ENCODE data around the gene YWHAE. TPM values are rescaled to one million over a fixed set of nuclear protein-coding genes. Genes with fewer than 3 reads are reported as not detected.
A peak's percentile ranks its signal among the peaks of the same experiment; 100 is the strongest.
"Not testable (repeated sequence)": the region's sequence is repeated elsewhere in the genome, so short reads cannot be mapped to it uniquely, and the experiment has no call there.

The YWHAE gene
- total and polyA plus RNA-seq, 8 donors = 219 to 1,151 (median 340) TPM

DNA sequence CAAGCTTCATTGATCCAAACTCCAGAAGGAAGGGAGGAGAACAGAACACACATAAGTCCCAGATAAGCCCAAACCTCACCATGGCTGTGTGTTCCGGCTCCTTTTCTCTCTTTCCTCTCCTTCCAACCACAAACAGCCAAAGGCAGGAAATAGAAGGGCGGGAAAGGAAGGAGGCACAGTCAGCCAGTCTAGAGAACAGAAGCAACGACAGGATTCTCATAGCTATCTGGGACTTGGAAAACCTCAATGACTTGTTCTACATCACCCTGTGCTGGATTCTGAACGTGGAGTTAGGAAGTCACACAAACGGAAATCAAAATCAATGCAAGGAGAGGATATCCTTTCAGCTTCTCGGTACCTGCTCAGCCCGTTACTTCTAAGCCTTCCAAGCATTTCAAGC lies 47.0 kb upstream of the YWHAE start:
- no peak for DNase-seq
- Histone ChIP-seq H3K27me3 (no peaks in the 10 kb centered on the region), H3K4me3 (no peak overlapping the region), H3K36me3 (peaks cover 0 to 25% (median 0%) of the 10 kb centered on the region in 4 donors), H3K27ac (peak overlapping the region in 3 of 5 donors; percentile 9 to 56 (median 47)), H3K9me3 (no peaks in the 10 kb centered on the region), H3K4me1 (peaks cover 8 to 80% (median 50%) of the 10 kb centered on the region in 4 donors)
- WGBS, 5 donors = 58 to 77% (median 67%) methylated on average over 7 of the region's 7 CpGs
- TF ChIP-seq POLR2AphosphoS5 (IDR thresholded peaks at IDR 0.05) (no peak), EP300 (IDR thresholded peaks at IDR 0.05) (no peak), POLR2A (IDR thresholded peaks at IDR 0.05) (no peak)
- TF ChIP-seq, protein P1, sequence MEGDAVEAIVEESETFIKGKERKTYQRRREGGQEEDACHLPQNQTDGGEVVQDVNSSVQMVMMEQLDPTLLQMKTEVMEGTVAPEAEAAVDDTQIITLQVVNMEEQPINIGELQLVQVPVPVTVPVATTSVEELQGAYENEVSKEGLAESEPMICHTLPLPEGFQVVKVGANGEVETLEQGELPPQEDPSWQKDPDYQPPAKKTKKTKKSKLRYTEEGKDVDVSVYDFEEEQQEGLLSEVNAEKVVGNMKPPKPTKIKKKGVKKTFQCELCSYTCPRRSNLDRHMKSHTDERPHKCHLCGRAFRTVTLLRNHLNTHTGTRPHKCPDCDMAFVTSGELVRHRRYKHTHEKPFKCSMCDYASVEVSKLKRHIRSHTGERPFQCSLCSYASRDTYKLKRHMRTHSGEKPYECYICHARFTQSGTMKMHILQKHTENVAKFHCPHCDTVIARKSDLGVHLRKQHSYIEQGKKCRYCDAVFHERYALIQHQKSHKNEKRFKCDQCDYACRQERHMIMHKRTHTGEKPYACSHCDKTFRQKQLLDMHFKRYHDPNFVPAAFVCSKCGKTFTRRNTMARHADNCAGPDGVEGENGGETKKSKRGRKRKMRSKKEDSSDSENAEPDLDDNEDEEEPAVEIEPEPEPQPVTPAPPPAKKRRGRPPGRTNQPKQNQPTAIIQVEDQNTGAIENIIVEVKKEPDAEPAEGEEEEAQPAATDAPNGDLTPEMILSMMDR (IDR thresholded peaks at IDR 0.05) = no peak
- intact Hi-C loops (cut with DNase I; ENCODE audit: low total_unique reads) = no loop called here

DNA sequence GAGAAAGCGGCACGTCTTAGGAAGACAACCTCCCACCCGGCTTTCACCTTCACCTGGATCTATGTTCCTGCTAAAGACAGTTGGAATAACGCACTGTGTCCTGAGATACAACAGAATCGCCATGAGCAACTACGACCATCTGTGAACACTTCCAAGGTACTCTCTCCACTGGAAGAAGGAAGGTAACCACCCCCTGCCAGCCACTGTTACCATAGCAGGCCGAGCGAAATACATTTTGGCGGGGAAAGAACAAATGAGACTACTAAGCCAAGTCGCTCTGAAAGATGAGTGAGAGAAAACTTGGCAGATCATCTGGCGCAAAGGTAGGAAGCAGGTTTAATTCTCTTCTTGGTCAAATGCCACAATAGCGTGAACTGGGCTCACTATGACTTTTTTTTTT lies 46.2 kb upstream of the YWHAE start:
- Histone ChIP-seq H3K4me1 (peaks cover 8 to 72% (median 46%) of the 10 kb centered on the region in 4 donors), H3K27ac (peak overlapping the region in 2 of 5 donors; percentile 47 to 56), H3K27me3 (no peaks in the 10 kb centered on the region), H3K9me3 (no peaks in the 10 kb centered on the region), H3K36me3 (peaks cover 0 to 31% (median 1%) of the 10 kb centered on the region in 4 donors), H3K4me3 (no peak overlapping the region)
- TF ChIP-seq, protein P1 (IDR thresholded peaks at IDR 0.05) = no peak
- TF ChIP-seq POLR2A (IDR thresholded peaks at IDR 0.05) = no peak
- no peak for TF ChIP-seq POLR2AphosphoS5 (IDR thresholded peaks at IDR 0.05)
- no peak for TF ChIP-seq EP300 (IDR thresholded peaks at IDR 0.05)
- 89 to 92% (median 91%) methylated on average over 12 of the region's 12 CpGs for WGBS, 5 donors
- intact Hi-C loops (cut with DNase I; ENCODE audit: low total_unique reads) = no loop called here
- no peak for DNase-seq

DNA sequence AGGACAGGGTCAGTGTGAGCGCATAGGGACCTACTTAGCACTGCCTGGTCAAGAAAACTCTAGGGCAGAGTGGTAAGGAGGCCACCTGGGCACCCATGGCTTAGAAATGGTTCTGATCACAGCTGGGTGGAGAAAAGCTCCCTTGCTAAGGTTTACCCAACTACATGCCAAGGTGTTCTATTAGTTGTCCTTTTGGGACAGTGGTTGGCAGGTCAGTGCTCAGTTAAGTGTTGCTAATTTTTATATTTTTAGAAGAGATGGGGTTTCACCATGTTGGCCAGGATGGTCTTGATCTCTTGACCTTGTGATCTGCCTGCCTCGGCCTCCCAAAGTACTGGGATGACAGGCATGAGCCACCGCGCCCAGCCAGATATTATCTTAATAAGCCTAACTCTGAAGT lies 45.7 kb upstream of the YWHAE start:
- intact Hi-C loops (cut with DNase I; ENCODE audit: low total_unique reads); H3K9me3 ChIP-seq; DNase-seq; H3K27me3 ChIP-seq; H3K4me3 ChIP-seq; H3K27ac ChIP-seq: not testable (repeated sequence)
- WGBS, 5 donors = 92 to 96% (median 93%) methylated on average over 4 of the region's 4 CpGs
- H3K4me1 ChIP-seq = peaks cover 8 to 67% (median 45%) of the 10 kb centered on the region in 4 donors
- H3K36me3 ChIP-seq = peaks cover 0 to 34% (median 4%) of the 10 kb centered on the region in 4 donors

DNA sequence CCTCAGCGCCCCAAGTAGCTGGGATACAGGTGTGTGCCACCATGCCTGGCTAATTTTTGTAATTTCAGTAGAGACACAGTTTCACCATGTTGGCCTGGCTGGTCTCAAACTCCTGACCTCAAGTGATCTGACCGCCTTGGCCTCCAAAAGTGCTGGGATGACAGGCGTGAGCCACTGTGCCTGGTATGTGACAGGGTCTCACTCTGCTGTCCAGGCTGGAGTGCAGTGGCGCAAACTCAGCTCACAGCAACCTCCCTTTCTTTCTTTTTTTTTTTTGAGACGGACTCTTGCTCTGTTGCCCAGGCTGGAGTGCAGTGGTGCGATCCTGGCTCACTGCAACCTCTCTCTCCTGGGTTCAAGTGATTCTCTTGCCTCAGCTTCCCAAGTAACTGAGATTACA lies 42.7 kb upstream of the YWHAE start:
- H3K4me3 ChIP-seq; DNase-seq; H3K27me3 ChIP-seq; intact Hi-C loops (cut with DNase I; ENCODE audit: low total_unique reads); H3K27ac ChIP-seq; H3K9me3 ChIP-seq: not testable (repeated sequence)
- H3K4me1 ChIP-seq = peaks cover 4 to 57% (median 31%) of the 10 kb centered on the region in 4 donors
- 90 to 98% (median 96%) methylated on average over 6 of the region's 6 CpGs for WGBS, 5 donors
- peaks cover 0 to 21% (median 5%) of the 10 kb centered on the region in 4 donors for H3K36me3 ChIP-seq

DNA sequence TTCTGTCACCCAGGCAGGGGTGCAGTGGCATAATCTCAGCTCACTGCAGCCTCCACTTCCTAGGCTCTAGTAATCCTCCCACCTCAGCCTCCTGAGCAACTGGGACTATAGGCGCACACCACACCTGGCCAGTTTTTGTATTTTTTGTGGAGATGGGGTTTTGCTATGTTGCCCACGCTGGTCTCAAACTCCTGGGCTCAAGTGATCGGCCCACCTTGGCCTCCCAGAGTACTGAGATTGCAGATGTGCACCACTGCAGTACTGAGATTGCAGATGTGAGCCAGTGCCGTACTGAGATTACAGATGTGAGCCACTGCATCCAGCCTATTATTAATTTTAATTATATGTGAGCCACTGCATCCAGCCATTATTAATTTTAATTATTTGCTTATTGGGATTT lies 42.2 kb upstream of the YWHAE start:
- TF ChIP-seq EP300 (IDR thresholded peaks at IDR 0.05) (no peak), POLR2AphosphoS5 (IDR thresholded peaks at IDR 0.05) (no peak)
- TF ChIP-seq, protein P1 (IDR thresholded peaks at IDR 0.05) = no peak
- Histone ChIP-seq H3K4me3 (no peak overlapping the region), H3K36me3 (peaks cover 0 to 21% (median 6%) of the 10 kb centered on the region in 4 donors), H3K27me3 (no peaks in the 10 kb centered on the region), H3K27ac (no peak overlapping the region), H3K9me3 (no peaks in the 10 kb centered on the region), H3K4me1 (peaks cover 4 to 52% (median 27%) of the 10 kb centered on the region in 4 donors)
- DNase-seq = no peak
- WGBS, 5 donors = 93 to 97% (median 97%) methylated on average over 4 of the region's 4 CpGs
- intact Hi-C loops (cut with DNase I; ENCODE audit: low total_unique reads) = no loop called here

Data from stomach (tissue), 9 donors.